Hepatocyte (in vitro differentiated cells): ENCODE measurements around the gene THOC1. TPM values are rescaled to one million over a fixed set of nuclear protein-coding genes. Genes with fewer than 3 reads are reported as not detected.

Experiments
- DNase-seq: peaks from one replicate; pipeline ENCODE4 v3.0.0-alpha.2; 2016; ENCODE audit warnings: low spot score
- H2AFZ ChIP-seq: fragments of 200-600 bp; sonication (generic); 2 replicates; pipeline ENCODE4 v1.6.0; 2016; ENCODE audit warnings: antibody characterized with exemption, mild to moderate bottlenecking
- H3K27ac ChIP-seq: fragments of 200-600 bp; sonication (generic); 2 replicates; pipeline ENCODE4 v1.5.1; 2016; ENCODE audit warnings: mild to moderate bottlenecking
- H3K27me3 ChIP-seq: fragments of 200-600 bp; sonication (generic); 2 replicates; pipeline ENCODE4 v1.6.1; 2016
- H3K36me3 ChIP-seq: fragments of 200-600 bp; sonication (generic); replicated peaks from 2 replicates; pipeline ENCODE4 v1.5.1; 2016; ENCODE audit warnings: low read depth; ENCODE audit not compliant: insufficient read depth
- H3K4me1 ChIP-seq: fragments of 200-600 bp; sonication (generic); 2 replicates; pipeline ENCODE4 v1.5.1; 2016; ENCODE audit warnings: mild to moderate bottlenecking, moderate library complexity; ENCODE audit not compliant: insufficient read depth
- H3K4me2 ChIP-seq: fragments of 200-600 bp; sonication (generic); 2 replicates; pipeline ENCODE4 v1.6.0; 2016
- H3K4me3 ChIP-seq: fragments of 200-600 bp; sonication (generic); 2 replicates; pipeline ENCODE4 v1.5.1; 2016; ENCODE audit warnings: mild to moderate bottlenecking
- H3K79me2 ChIP-seq: fragments of 200-600 bp; sonication (generic); 2 replicates; pipeline ENCODE4 v1.6.0; 2017; ENCODE audit warnings: mild to moderate bottlenecking
- H3K9me2 ChIP-seq: fragments of 200-600 bp; sonication (generic); replicated peaks from 2 replicates; pipeline ENCODE4 v1.6.0; 2017; ENCODE audit warnings: mild to moderate bottlenecking; ENCODE audit not compliant: insufficient read depth
- H3K9me3 ChIP-seq: fragments of 200-600 bp; sonication (generic); 2 replicates; pipeline ENCODE4 v1.5.1; 2016; ENCODE audit warnings: low read depth, mild to moderate bottlenecking
- H4K20me1 ChIP-seq: fragments of 200-600 bp; sonication (generic); 2 replicates; pipeline ENCODE4 v1.6.0; 2016; ENCODE audit warnings: mild to moderate bottlenecking; ENCODE audit not compliant: insufficient read depth, poor library complexity, severe bottlenecking
- CTCF ChIP-seq: fragments of 200-600 bp; sonication (generic); IDR thresholded peaks from 2 replicates; pipeline ENCODE4 v1.5.1; 2016; ENCODE audit warnings: antibody characterized with exemption, mild to moderate bottlenecking; ENCODE audit not compliant: poor library complexity
- EZH2 ChIP-seq: fragments of 200-600 bp; sonication (generic); IDR thresholded peaks from 2 replicates; pipeline ENCODE4 v1.6.1; 2016; ENCODE audit warnings: antibody characterized with exemption, mild to moderate bottlenecking, borderline replicate concordance
- EZH2phosphoT487 ChIP-seq: fragments of 200-600 bp; sonication (generic); IDR thresholded peaks from one replicate; pipeline ENCODE4 v1.6.1; 2018; ENCODE audit warnings: antibody characterized with exemption, mild to moderate bottlenecking, low read depth, moderate library complexity; ENCODE audit not compliant: unreplicated experiment, severe bottlenecking
- WGBS: methylation state at CpG from one replicate; pipeline ENCODE4 v1.1.6; 2016; ENCODE audit warnings: low lambda C conversion rate; ENCODE audit errors: missing lambda C conversion rate; 5-methylcytosine and 5-hydroxymethylcytosine counted together
- polyA plus RNA-seq: library from polyadenylated mRNA; unstranded; fragments of >200 nt; fragmentation: Nextera tagmentation; extraction: Ambion mirVana; gene quantifications from 2 replicates; pipeline ENCODE4 v1.2.1, GENCODE V29; 2016
- total RNA-seq: library from RNA; depleted of rRNA; stranded (reverse); fragments of >200 nt; gene quantifications from 2 replicates; pipeline ENCODE4 v1.2.3, GENCODE V29; 2014

THOC1 gene
- total and polyA plus RNA-seq, 2 experiments from 2014 or later, result 28.9 to 50.3 TPM

GRCh38 chr18:181711-182110 is 86.1 kb downstream of the THOC1 start:
- H3K4me1 ChIP-seq, result no peaks in the 10 kb centered on the region
- no peaks in the 10 kb centered on the region for H3K9me2 ChIP-seq
- H4K20me1 ChIP-seq, result no peaks in the 10 kb centered on the region
- no peak for TF ChIP-seq EZH2phosphoT487
- no peak for TF ChIP-seq CTCF
- TF ChIP-seq EZH2, result no peak
- H3K79me2 ChIP-seq, result peaks cover 18% of the 10 kb centered on the region
- H3K27ac ChIP-seq, result no peak overlapping the region
- DNase-seq, result no peak
- H3K27me3 ChIP-seq, result no peaks in the 10 kb centered on the region
- no peak overlapping the region for H3K4me3 ChIP-seq
- H2AFZ ChIP-seq, result no peak overlapping the region
- no peaks in the 10 kb centered on the region for H3K9me3 ChIP-seq
- no peak overlapping the region for H3K4me2 ChIP-seq
- no peaks in the 10 kb centered on the region for H3K36me3 ChIP-seq

GRCh38 chr18:179499-179898 is 88.3 kb downstream of the THOC1 start:
- no peak for DNase-seq

GRCh38 chr18:172361-172760 is 95.5 kb downstream of the THOC1 start:
- Histone ChIP-seq H3K27ac (no peak overlapping the region), H3K9me2 (no peaks in the 10 kb centered on the region), H3K4me3 (no peak overlapping the region), H3K4me1 (no peaks in the 10 kb centered on the region), H3K36me3 (no peaks in the 10 kb centered on the region), H4K20me1 (no peaks in the 10 kb centered on the region), H3K4me2 (no peak overlapping the region), H3K27me3 (no peaks in the 10 kb centered on the region), H2AFZ (no peak overlapping the region), H3K9me3 (no peaks in the 10 kb centered on the region), H3K79me2 (peaks cover 24% of the 10 kb centered on the region)
- WGBS, result 95% methylated on average over 5 of the region's 5 CpGs
- TF ChIP-seq EZH2 (no peak), CTCF (no peak), EZH2phosphoT487 (no peak)
- no peak for DNase-seq

More at GRCh38 chr18:179499-179898, 88.3 kb downstream of the THOC1 start:
- Histone ChIP-seq H3K27me3 (no peaks in the 10 kb centered on the region), H3K4me3 (no peak overlapping the region), H3K4me1 (no peaks in the 10 kb centered on the region), H3K36me3 (no peaks in the 10 kb centered on the region), H3K79me2 (peaks cover 23% of the 10 kb centered on the region), H4K20me1 (no peaks in the 10 kb centered on the region), H2AFZ (no peak overlapping the region), H3K9me3 (no peaks in the 10 kb centered on the region), H3K27ac (no peak overlapping the region), H3K4me2 (no peak overlapping the region), H3K9me2 (no peaks in the 10 kb centered on the region)
- WGBS, result over 99% methylated on average over 5 of the region's 5 CpGs
- no peak for TF ChIP-seq CTCF
- no peak for TF ChIP-seq EZH2
- no peak for TF ChIP-seq EZH2phosphoT487

Other genes starting within 250 kb of the THOC1 start
- gene TUBB8B, start 218.4 kb downstream of the THOC1 start, total RNA-seq, result 0.16 TPM in 1 of 2 replicates, not detected in the other
- gene TUBB8B, start 218.4 kb downstream of the THOC1 start, polyA plus RNA-seq, result 0.24 and 0.47 TPM in 2 replicates
- 30.3 and 37.5 TPM in 2 replicates for gene USP14, start 109.5 kb downstream of the THOC1 start, total RNA-seq
- 47.5 and 51.3 TPM in 2 replicates for gene USP14, start 109.5 kb downstream of the THOC1 start, polyA plus RNA-seq
- gene COLEC12, start 232.7 kb upstream of the THOC1 start, total RNA-seq, result 21.2 and 23.2 TPM in 2 replicates
- 28.3 and 33.3 TPM in 2 replicates for gene COLEC12, start 232.7 kb upstream of the THOC1 start, polyA plus RNA-seq